Stimulated activated CD8-positive, alpha-beta memory T cell treated with anti-CD3 and anti-CD28 coated beads, Interleukin-7, amount 100 ng/mL, for 24 hours (primary cell): Measurements from ENCODE around the gene TLCD3A.
"Not testable (repeated sequence)": the region's sequence is repeated elsewhere in the genome, so short reads cannot be mapped to it uniquely, and the experiment has no call there.

Experiments
- DNase-seq: peaks from one replicate; pipeline ENCODE4 v3.0.0-alpha.2; 2020; ENCODE audit warnings: low read depth

TLCD3A gene

GRCh38 chr17:708132-708531, 24.3 kb upstream of the TLCD3A start:
- no peak for DNase-seq

GRCh38 chr17:718075-718474, 14.3 kb upstream of the TLCD3A start:
- DNase-seq, result no peak

GRCh38 chr17:720706-721539, 11.5 kb upstream of the TLCD3A start:
- DNase-seq, result no peak

- no peak for DNase-seq
These were observed 10.9 kb upstream of the TLCD3A start for GRCh38 chr17:721540-721937.

GRCh38 chr17:725084-725483, 7.3 kb upstream of the TLCD3A start:
- no peak for DNase-seq

- no peak for DNase-seq
These were observed 6.7 kb upstream of the TLCD3A start for GRCh38 chr17:725746-726145.

GRCh38 chr17:726271-726919, 6.0 kb upstream of the TLCD3A start:
- no peak for DNase-seq

GRCh38 chr17:728911-729310, 3.5 kb upstream of the TLCD3A start:
- DNase-seq, result no peak

- no peak for DNase-seq
These were observed 741 bp upstream of the TLCD3A start for GRCh38 chr17:731644-732066.

- no peak for DNase-seq
These were observed 715 bp downstream of the TLCD3A start for GRCh38 chr17:732902-733720.

- no peak for DNase-seq
These were observed 1.3 kb downstream of the TLCD3A start for GRCh38 chr17:733743-734142.

- no peak for DNase-seq
These were observed 5.2 kb downstream of the TLCD3A start for GRCh38 chr17:737561-738113.

- no peak for DNase-seq
These were observed 8.0 kb downstream of the TLCD3A start for GRCh38 chr17:740240-741017.

GRCh38 chr17:742147-742793, 9.9 kb downstream of the TLCD3A start:
- DNase-seq, result no peak

- no peak for DNase-seq
These were observed 10.7 kb downstream of the TLCD3A start for GRCh38 chr17:743139-743538.

- no peak for DNase-seq
These were observed 12.5 kb downstream of the TLCD3A start for GRCh38 chr17:744937-745336.

GRCh38 chr17:745406-745805, 13.0 kb downstream of the TLCD3A start:
- DNase-seq, result no peak

GRCh38 chr17:746181-746580, 13.8 kb downstream of the TLCD3A start:
- no peak for DNase-seq

- DNase-seq, result no peak
These were observed 14.6 kb downstream of the TLCD3A start for GRCh38 chr17:746783-747629.

- DNase-seq, result not testable (repeated sequence)
These were observed 16.2 kb downstream of the TLCD3A start for GRCh38 chr17:748604-749003.
